Measurements from ENCODE around the gene TMOD1. TPM values are rescaled to one million over a fixed set of nuclear protein-coding genes. Genes with fewer than 3 reads are reported as not detected.
"Not testable (repeated sequence)": the region's sequence is repeated elsewhere in the genome, so short reads cannot be mapped to it uniquely, and the experiment has no call there.

Gene TMOD1
- total RNA-seq, 1 donor from 2014 or later: 10.1 TPM

DNA sequence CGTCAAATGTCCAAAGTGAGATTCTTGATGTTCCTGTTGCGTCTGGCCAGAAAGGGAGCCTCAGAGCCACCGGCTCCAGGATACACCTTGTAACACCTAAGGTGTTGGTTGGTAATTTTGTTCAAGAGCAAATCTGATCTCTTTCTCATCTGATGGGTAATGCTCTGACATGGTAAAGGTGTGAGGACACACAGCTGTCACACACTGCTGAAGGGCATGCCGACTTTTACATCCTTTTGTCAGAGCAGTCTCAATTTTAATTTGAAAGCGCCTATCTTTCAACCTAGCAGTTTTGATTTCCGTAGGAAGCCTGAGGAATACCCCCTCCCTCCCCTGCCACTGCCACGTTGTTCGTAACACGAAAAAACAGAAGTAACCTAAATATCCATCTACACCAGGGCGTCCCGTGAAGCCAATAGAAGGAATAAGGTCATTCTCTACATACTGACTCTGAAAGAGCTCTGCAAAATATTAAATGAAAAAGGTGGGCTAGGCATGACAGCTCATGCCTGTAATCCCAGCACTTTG lies 74.3 kb downstream of the TMOD1 start:
- H3K9me3 Mint-ChIP-seq (ENCODE audit: low read depth): peaks cover 3% of the 10 kb centered on the region
- H3K27me3 Mint-ChIP-seq: no peaks in the 10 kb centered on the region
- TF ChIP-seq, protein P1, sequence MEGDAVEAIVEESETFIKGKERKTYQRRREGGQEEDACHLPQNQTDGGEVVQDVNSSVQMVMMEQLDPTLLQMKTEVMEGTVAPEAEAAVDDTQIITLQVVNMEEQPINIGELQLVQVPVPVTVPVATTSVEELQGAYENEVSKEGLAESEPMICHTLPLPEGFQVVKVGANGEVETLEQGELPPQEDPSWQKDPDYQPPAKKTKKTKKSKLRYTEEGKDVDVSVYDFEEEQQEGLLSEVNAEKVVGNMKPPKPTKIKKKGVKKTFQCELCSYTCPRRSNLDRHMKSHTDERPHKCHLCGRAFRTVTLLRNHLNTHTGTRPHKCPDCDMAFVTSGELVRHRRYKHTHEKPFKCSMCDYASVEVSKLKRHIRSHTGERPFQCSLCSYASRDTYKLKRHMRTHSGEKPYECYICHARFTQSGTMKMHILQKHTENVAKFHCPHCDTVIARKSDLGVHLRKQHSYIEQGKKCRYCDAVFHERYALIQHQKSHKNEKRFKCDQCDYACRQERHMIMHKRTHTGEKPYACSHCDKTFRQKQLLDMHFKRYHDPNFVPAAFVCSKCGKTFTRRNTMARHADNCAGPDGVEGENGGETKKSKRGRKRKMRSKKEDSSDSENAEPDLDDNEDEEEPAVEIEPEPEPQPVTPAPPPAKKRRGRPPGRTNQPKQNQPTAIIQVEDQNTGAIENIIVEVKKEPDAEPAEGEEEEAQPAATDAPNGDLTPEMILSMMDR (IDR thresholded peaks at IDR 0.05; ENCODE audit: unreplicated experiment): no peak
- no peaks in the 10 kb centered on the region for H3K4me1 Mint-ChIP-seq (ENCODE audit: low read depth)
- no peak overlapping the region for H3K27ac Mint-ChIP-seq
- DNase-seq (ENCODE audit: low spot score, unreplicated experiment): no peak
- no peak overlapping the region for H3K4me3 Mint-ChIP-seq (ENCODE audit: low read depth)
- H3K36me3 Mint-ChIP-seq (ENCODE audit: insufficient read depth): peaks cover 13% of the 10 kb centered on the region

DNA sequence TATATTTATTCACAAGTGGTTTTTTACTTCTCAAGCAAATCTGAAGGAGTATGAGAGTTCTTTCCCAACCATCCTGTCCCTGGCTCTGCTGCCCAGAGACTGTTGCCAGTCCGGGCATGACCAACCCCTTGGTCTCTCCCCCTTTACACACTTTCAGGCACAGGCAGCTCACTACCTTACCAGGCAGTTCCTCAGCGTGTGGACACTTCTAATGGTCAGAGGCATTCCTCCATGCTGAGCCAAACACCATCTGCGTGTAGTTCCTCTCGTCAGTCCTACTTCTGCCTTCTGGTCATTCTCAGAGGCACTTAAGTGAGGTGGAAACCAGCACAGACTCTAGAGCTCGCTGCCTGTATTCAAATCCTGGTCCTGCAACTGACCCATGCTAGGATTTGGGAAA lies 75.6 kb downstream of the TMOD1 start:
- no peaks in the 10 kb centered on the region for H3K27me3 Mint-ChIP-seq
- no peak overlapping the region for H3K4me3 Mint-ChIP-seq (ENCODE audit: low read depth)
- H3K9me3 Mint-ChIP-seq (ENCODE audit: low read depth): peaks cover 3% of the 10 kb centered on the region
- H3K4me1 Mint-ChIP-seq (ENCODE audit: low read depth): no peaks in the 10 kb centered on the region
- no peak for DNase-seq (ENCODE audit: low spot score, unreplicated experiment)
- no peak overlapping the region for H3K27ac Mint-ChIP-seq
- H3K36me3 Mint-ChIP-seq (ENCODE audit: insufficient read depth): peaks cover 10% of the 10 kb centered on the region
- TF ChIP-seq, protein P1 (IDR thresholded peaks at IDR 0.05; ENCODE audit: unreplicated experiment): no peak

DNA sequence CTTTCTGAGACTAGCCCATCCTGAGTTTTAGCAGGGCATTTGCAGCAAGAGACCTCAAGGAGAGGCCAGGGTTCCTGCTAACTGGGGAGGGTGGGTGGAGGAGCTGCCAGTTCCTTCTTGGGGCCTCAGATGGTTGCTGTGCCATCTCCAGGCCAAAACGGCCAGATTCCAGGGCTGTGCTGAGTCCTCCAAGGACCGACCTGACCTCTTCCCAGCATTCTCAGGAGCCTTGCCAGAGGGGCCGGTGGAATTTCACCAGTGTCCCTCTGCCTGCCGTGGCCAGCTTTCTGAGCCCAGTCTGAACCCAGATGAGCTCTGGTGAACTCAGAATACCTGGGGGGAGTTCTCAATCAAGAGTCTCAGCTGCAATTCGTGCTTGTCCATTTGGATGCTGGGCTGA lies 77.4 kb downstream of the TMOD1 start:
- no peak for DNase-seq (ENCODE audit: low spot score, unreplicated experiment)
- Mint-ChIP-seq H3K9me3 (ENCODE audit: low read depth) (no peaks in the 10 kb centered on the region), H3K27me3 (no peaks in the 10 kb centered on the region), H3K36me3 (ENCODE audit: insufficient read depth) (peaks cover 5% of the 10 kb centered on the region), H3K4me1 (ENCODE audit: low read depth) (no peaks in the 10 kb centered on the region), H3K4me3 (ENCODE audit: low read depth) (no peak overlapping the region), H3K27ac (no peak overlapping the region)
- TF ChIP-seq, protein P1 (IDR thresholded peaks at IDR 0.05; ENCODE audit: unreplicated experiment): no peak

DNA sequence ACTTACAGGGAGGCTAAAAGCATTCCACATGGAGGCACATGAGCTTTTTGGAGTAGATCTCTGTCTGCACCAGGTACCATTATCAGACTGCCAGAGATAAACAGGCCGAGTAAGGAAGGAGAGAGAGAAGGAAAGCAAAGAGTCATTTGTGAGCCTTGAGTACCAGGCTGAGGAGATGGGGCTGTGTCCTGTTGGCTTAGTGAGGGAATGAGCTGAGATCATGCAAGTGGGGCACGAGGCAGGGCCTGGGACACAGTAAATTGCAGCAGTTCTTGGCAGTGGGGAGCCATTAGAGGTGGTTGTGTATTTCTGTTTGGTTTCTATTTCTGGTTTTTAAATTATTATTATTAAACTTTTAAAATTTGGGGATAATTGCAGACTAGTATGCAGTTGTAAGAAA lies 78.4 kb downstream of the TMOD1 start:
- DNase-seq (ENCODE audit: low spot score, unreplicated experiment): no peak
- Mint-ChIP-seq H3K36me3 (ENCODE audit: insufficient read depth) (peaks cover 3% of the 10 kb centered on the region), H3K27me3 (no peaks in the 10 kb centered on the region), H3K9me3 (ENCODE audit: low read depth) (no peaks in the 10 kb centered on the region), H3K27ac (no peak overlapping the region), H3K4me1 (ENCODE audit: low read depth) (no peaks in the 10 kb centered on the region), H3K4me3 (ENCODE audit: low read depth) (no peak overlapping the region)
- TF ChIP-seq, protein P1 (IDR thresholded peaks at IDR 0.05; ENCODE audit: unreplicated experiment): no peak

DNA sequence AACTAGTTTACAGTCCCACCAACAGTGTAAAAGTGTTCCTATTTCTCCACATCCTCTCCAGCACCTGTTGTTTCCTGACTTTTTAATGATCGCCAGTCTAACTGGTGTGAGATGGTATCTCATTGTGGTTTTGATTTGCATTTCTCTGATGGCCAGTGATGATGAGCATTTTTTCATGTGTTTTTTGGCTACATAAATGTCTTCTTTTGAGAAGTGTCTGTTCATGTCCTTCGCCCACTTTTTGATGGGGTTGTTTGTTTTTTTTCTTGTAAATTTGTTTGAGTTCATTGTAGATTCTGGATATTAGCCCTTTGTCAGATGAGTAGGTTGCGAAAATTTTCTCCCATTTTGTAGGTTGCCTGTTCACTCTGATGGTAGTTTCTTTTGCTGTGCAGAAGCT lies 80.1 kb downstream of the TMOD1 start:
- H3K4me3 Mint-ChIP-seq (ENCODE audit: low read depth); DNase-seq (ENCODE audit: low spot score, unreplicated experiment); H3K27ac Mint-ChIP-seq; H3K27me3 Mint-ChIP-seq; H3K36me3 Mint-ChIP-seq (ENCODE audit: insufficient read depth); H3K9me3 Mint-ChIP-seq (ENCODE audit: low read depth); H3K4me1 Mint-ChIP-seq (ENCODE audit: low read depth): not testable (repeated sequence)

DNA sequence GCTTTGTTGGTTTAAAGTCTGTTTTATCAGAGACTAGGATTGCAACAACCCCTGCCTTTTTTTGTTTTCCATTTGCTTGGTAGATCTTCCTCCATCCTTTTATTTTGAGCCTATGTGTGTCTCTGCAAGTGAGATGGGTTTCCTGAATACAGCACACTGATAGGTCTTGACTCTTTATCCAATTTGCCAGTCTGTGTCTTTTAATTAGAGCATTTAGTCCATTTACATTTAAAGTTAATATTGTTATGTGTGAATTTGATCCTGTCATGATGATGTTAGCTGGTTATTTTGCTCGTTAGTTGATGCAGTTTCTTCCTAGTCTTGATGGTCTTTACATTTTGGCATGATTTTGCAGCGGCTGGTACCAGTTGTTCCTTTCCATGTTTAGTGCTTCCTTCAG lies 83.3 kb downstream of the TMOD1 start:
- not testable (repeated sequence) for DNase-seq (ENCODE audit: low spot score, unreplicated experiment)

DNA sequence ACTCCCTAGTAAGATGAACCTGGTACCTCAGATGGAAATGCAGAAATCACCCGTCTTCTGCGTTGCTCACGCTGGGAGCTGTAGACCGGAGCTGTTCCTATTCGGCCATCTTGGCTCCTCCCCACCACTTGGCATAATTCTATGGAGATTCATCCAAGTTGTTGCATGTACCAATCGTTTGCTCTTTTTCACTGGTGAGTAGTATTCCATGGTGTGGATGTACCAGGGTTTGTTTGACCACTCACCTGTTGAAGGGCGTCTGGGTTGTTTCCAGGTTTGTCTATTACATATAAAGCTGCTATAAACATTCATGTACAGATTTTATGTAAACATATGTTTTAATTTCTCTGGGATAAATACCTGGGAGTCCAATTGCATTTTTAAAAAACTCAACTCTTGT lies 85.4 kb downstream of the TMOD1 start:
- H3K4me3 Mint-ChIP-seq (ENCODE audit: low read depth); DNase-seq (ENCODE audit: low spot score, unreplicated experiment); H3K27me3 Mint-ChIP-seq; H3K4me1 Mint-ChIP-seq (ENCODE audit: low read depth); H3K27ac Mint-ChIP-seq; H3K9me3 Mint-ChIP-seq (ENCODE audit: low read depth): not testable (repeated sequence)
- peaks cover 16% of the 10 kb centered on the region for H3K36me3 Mint-ChIP-seq (ENCODE audit: insufficient read depth)

More for the DNA sequence above, 83.3 kb downstream of the TMOD1 start:
- not testable (repeated sequence) for H3K4me3 Mint-ChIP-seq (ENCODE audit: low read depth); H3K27me3 Mint-ChIP-seq; H3K9me3 Mint-ChIP-seq (ENCODE audit: low read depth); H3K4me1 Mint-ChIP-seq (ENCODE audit: low read depth); H3K27ac Mint-ChIP-seq
- H3K36me3 Mint-ChIP-seq (ENCODE audit: insufficient read depth): peaks cover 16% of the 10 kb centered on the region

Data from progenitor cell of endocrine pancreas (in vitro differentiated cells).